KOPT-K1 (cell line): ENCODE results near the gene RCOR1.
"Not testable (repeated sequence)": the region's sequence is repeated elsewhere in the genome, so short reads cannot be mapped to it uniquely, and the experiment has no call there.

Source experiments
- H3K27ac ChIP-seq: fragments of 200-600 bp; sonication (generic); 2 replicates; pipeline ENCODE4 v1.5.1; 2016; ENCODE audit warnings: antibody characterized with exemption, mild to moderate bottlenecking, low read depth, low read length; ENCODE audit not compliant: poor library complexity, severe bottlenecking
- H3K36me3 ChIP-seq: fragments of 200-600 bp; sonication (generic); 2 replicates; pipeline ENCODE4 v1.5.1; 2017; ENCODE audit warnings: antibody characterized with exemption, mild to moderate bottlenecking, low read length, moderate library complexity; ENCODE audit not compliant: insufficient read depth
- H3K9me3 ChIP-seq: fragments of 200-600 bp; sonication (generic); 2 replicates; pipeline ENCODE4 v1.5.1; 2017; ENCODE audit warnings: antibody characterized with exemption, low read length, mild to moderate bottlenecking; ENCODE audit not compliant: insufficient read depth, poor library complexity, severe bottlenecking

Gene RCOR1

DNA sequence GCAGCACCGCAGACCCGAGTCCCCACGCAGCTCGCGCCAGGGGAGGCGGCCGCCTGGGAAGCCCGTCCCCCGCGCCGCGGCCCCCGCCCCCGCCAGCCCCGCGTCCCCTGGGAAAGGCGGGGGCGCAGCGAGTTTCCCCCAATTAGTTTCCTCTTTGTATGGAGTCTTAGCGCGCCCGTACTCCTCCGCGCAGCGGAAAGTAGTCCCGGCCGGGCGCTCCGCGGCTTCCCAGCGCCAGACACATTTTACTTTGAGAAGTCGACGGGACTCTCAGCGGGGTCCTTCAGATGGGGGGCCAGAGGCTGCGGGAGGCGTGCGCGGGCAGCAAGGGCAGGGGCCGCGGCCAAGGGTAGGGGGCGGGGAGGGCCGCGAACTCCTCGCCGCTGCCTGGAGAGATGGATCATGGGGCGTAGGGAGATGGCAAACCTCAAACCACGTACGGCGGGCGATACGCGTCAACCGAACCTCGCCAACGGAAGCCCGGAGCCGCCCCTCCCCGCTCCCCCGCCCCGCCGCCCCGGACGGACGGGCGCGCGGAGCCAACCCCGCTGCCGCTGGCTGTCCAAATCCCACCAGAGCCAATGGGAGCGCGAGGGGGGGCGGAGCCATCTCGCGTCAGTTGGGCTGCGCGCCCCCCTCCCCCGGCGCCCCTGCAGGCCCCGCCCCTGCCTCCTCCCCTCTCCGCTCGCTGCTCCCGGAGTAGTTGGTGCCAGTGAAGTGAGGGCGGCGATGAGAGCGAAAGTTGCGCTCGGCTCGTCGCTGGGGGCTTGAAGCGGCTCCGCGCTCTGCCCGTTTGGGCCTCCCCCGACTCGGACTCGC is at the start of gene RCOR1:
TSS of gene RCOR1 (plus strand) at position 706 of the 819 bp plus-strand sequence. CDS start 238 bp downstream, outside the sequence.
- H3K27ac ChIP-seq, result peak within 1 kb of the TSS; percentile 96
- peaks cover 10% of the 10 kb centered on the region; the same call in 1 of the 2 replicates for H3K36me3 ChIP-seq
- H3K9me3 ChIP-seq, result no peaks in the 10 kb centered on the region

- no peak overlapping the region for H3K27ac ChIP-seq
These were observed 48.3 kb upstream of the RCOR1 start for GRCh38 chr14:102544046-102544746.

GRCh38 chr14:102544747-102545460 is 47.5 kb upstream of the RCOR1 start:
- Histone ChIP-seq H3K36me3 (no peaks in the 10 kb centered on the region), H3K9me3 (peaks cover 7% of the 10 kb centered on the region), H3K27ac (no peak overlapping the region)

More at GRCh38 chr14:102544046-102544746, 48.3 kb upstream of the RCOR1 start:
- Histone ChIP-seq H3K36me3 (no peaks in the 10 kb centered on the region), H3K9me3 (peaks cover 7% of the 10 kb centered on the region)

DNA sequence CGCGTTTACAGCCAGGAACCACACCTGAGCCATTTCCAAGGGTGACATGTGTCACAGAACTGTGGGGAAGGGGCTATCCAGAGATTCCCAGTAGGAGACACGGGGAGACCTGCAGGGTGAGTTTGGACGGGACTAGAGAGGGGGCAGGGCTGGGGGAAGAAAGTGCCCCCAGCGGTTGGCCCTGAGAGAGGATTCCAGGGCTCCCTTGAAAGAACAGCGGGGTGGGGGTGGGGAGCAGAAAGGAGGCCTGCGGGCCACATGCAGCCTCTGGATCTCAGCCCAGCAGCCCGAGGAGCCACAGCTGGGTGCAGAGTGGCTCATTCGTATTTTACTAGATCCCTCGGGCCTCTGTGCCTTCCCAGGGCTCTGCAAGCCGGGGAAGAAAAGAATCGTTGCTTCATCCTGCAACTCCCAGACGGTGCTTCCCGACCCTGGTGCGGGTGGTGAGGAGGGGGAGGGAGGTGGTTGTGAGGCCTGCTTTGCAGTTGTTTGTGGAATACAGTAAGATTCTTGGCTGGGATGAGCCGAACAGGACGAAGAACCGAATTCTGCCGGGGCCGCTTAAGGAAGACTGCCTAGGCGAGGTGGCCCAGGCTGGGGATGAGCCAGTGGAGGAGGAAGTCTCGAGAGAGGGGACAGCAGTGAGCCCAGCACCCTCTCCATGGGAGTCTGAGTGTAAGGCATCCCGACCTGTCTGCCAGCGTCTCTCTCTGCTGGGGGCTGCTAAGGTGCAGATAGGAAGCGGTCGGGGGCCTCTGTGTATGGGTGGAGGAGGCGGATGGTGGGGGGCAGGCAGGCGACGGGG is 46.8 kb upstream of the RCOR1 start:
- Histone ChIP-seq H3K27ac (no peak overlapping the region), H3K9me3 (peaks cover 7% of the 10 kb centered on the region), H3K36me3 (no peaks in the 10 kb centered on the region)

DNA sequence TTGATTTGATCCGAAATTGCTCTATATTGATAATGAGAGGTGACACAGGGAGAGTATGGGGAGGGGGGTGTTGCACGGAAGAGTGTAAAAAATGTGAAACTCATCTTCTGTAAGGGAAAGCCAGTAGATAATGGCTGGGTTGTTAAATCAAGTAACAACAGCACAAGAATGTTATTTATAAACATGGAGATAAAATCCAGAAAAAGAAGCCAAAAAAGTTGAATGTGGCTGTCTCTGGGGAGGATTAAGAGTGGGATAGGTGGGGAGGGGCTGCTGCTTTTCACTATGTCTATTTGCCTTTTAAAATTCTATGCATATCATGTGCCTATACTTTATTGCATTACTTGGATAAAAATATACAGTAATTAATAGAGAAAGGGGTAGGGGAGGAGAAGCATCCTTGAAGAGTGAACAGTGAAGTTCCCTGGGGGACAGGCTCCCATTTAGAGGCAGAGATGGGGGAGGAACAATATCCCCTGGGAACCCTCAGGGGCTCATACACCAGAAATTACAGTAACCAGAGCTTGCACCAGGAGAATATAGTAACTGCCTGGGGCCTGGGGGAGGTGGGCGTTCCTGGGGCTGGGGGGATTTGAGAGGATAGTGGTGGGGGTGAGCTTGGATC is 43.7 kb upstream of the RCOR1 start:
- H3K9me3 ChIP-seq, result peaks cover 7% of the 10 kb centered on the region
- no peaks in the 10 kb centered on the region for H3K36me3 ChIP-seq
- H3K27ac ChIP-seq, result no peak overlapping the region

GRCh38 chr14:102550927-102551401 is 41.5 kb upstream of the RCOR1 start:
- not testable (repeated sequence) for H3K36me3 ChIP-seq, H3K27ac ChIP-seq, H3K9me3 ChIP-seq

GRCh38 chr14:102551995-102552705 is 40.3 kb upstream of the RCOR1 start:
- Histone ChIP-seq H3K9me3 (peaks cover 7% of the 10 kb centered on the region), H3K27ac (no peak overlapping the region), H3K36me3 (no peaks in the 10 kb centered on the region)

GRCh38 chr14:102554821-102555819 is 37.3 kb upstream of the RCOR1 start:
- Histone ChIP-seq H3K36me3 (no peaks in the 10 kb centered on the region), H3K27ac (no peak overlapping the region), H3K9me3 (no peaks in the 10 kb centered on the region)

- Histone ChIP-seq H3K27ac (no peak overlapping the region), H3K36me3 (no peaks in the 10 kb centered on the region), H3K9me3 (no peaks in the 10 kb centered on the region)
These were observed 36.3 kb upstream of the RCOR1 start for GRCh38 chr14:102556098-102556677.

GRCh38 chr14:102557434-102558226 is 34.8 kb upstream of the RCOR1 start:
- Histone ChIP-seq H3K27ac (no peak overlapping the region), H3K9me3 (no peaks in the 10 kb centered on the region), H3K36me3 (no peaks in the 10 kb centered on the region)

DNA sequence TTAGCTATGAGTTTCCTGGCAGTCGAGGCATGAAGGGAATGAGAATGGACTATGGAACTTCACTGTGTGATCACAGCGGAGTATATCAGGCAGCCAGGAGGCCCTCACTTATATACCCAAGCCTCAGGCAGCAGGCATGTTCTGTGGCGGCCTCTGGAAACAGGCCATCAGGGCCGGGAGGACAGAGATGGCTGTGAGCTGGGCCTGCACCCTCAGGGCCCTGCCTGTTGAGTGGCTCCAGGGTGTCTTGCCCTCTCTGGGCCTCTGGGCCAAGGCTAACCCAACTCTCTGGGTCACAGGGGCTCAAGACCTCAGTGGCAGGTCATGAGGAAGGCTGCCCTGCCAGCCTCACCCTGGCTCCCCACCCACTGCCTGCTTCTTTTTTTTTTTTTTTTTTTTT is 33.9 kb upstream of the RCOR1 start:
- H3K9me3 ChIP-seq, result peaks cover 2% of the 10 kb centered on the region
- no peaks in the 10 kb centered on the region for H3K36me3 ChIP-seq
- no peak overlapping the region for H3K27ac ChIP-seq
